ENCODE data around the gene CD247. TPM values are rescaled to one million over a fixed set of nuclear protein-coding genes. Genes with fewer than 3 reads are reported as not detected.

CD247 gene
- total RNA-seq (100 to 1,000 TPM; 340 to 341 TPM), polyA plus RNA-seq (100 to 1,000 TPM; 260 to 404 TPM)

DNA sequence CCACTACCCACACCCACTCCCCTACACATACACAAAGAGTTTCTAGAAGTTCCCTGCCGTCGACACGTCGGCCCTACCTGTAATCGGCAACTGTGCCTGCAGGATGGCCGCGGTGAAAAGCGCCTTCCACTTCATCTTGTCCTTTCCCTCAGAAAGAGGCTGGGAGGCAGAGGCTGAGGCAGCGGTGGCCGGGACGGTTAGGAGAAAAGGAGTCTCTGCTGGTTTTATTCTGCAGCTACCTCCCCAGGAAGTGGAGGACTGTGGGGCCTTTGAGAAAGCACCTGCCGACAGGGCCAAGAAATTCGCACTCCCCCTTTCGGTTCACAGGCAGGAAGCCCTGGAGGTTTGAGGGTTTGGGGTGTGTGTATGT, at the start of gene CD247:
TSS of gene CD247 (minus strand) at position 199 of the 370 bp plus-strand sequence. CDS start at position 135, 64 bp downstream.
- Histone ChIP-seq H3K4me1 (ENCODE audit: insufficient read depth, low read length) (peaks cover 44% of the 10 kb centered on the region), H3K9me3 (ENCODE audit: control insufficient read depth in 1 of 2, low read length in 2 of 2) (no peaks in the 10 kb centered on the region)
- peaks cover 20 to 64% (median 35%) of the 10 kb centered on the region in 4 donors for H3K4me1 Mint-ChIP-seq

DNA sequence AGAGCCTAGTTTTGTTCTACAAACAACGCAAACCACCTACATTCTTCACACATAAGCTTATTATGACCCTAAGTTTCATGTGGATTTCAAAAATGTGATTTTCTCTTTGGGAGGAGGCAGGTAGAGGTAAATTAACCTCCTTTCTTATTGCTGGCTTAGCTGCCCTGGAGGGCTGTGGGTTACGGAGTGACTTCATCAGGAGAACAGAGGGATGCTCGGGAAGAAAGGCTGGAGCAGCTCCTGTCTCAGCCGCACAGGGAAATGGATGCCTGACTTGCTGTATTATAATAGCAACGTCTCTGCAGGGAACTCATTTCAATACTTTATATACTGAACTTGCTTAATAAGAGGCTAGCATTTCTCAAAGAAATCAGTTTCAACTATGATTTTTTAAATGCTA, 49.3 kb upstream of the CD247 start:
- no peak overlapping the region for H3K4me3 Mint-ChIP-seq
- no peak for DNase-seq
- H3K4me1 ChIP-seq (ENCODE audit: insufficient read depth, low read length): no peaks in the 10 kb centered on the region
- H3K9me3 ChIP-seq (ENCODE audit: control insufficient read depth in 1 of 2, low read length in 2 of 2): no peaks in the 10 kb centered on the region
- H3K27ac Mint-ChIP-seq: no peak overlapping the region
- no peaks in the 10 kb centered on the region for H3K36me3 ChIP-seq (ENCODE audit: insufficient read depth, low read length)
- H3K9me3 Mint-ChIP-seq: peaks cover 0 to 3% (median 0%) of the 10 kb centered on the region in 8 donors
- no peaks in the 10 kb centered on the region for H3K27me3 ChIP-seq (ENCODE audit: insufficient read depth, low read length)
- H3K27ac ChIP-seq (ENCODE audit: low read depth, low read length): no peak overlapping the region
- POLR2A ChIA-PET (ENCODE audit: partially characterized antibody): interaction anchor here (0.7 kb wide), 1 partner anchor 145 kb away, joined by 6 read pairs; no protein-coding TSS in a partner anchor
- intact Hi-C loops (cut with micrococcal nuclease): no loop called here
- H3K4me3 ChIP-seq (ENCODE audit: low read length in 2 of 2): no peak overlapping the region
- H3K4me1 Mint-ChIP-seq: peaks cover 0 to 1% (median 0%) of the 10 kb centered on the region in 4 donors
- H3K36me3 Mint-ChIP-seq: no peaks in the 10 kb centered on the region
- peaks cover 3 to 11% of the 10 kb centered on the region in 2 donors for H3K27me3 Mint-ChIP-seq
- CTCF ChIA-PET (ENCODE audit: partially characterized antibody): interaction anchor here (1.6 to 3.6 kb wide), 2 partner anchors 10 to 14 kb away, joined by 3 to 15 read pairs; partner anchors contain the start of gene CREG1

More for the DNA sequence above, at the start of gene CD247:
- peak within 1 kb of the TSS; percentile 94 for H3K27ac ChIP-seq (ENCODE audit: low read depth, low read length)
- no peaks in the 10 kb centered on the region for H3K36me3 ChIP-seq (ENCODE audit: insufficient read depth, low read length)
- peak within 1 kb of the TSS; percentile 97 to 100 (median 99) for H3K27ac Mint-ChIP-seq
- ChIA-PET POLR2A (ENCODE audit: partially characterized antibody) (interaction anchor here (0.7 to 7.2 kb wide), 26 partner anchors 8 to 427 kb away, joined by 3 to 236 read pairs (median 8); partner anchors contain the start of genes CREG1, DCAF6, MPC2 and POU2F1), CTCF (ENCODE audit: partially characterized antibody) (interaction anchor here (0.7 to 8.3 kb wide), 30 partner anchors 10 to 451 kb away, joined by 3 to 146 read pairs (median 8); partner anchors contain the start of genes CREG1 and POU2F1)
- peak within 1 kb of the TSS; percentile 95 to 100 (median 99) for H3K4me3 Mint-ChIP-seq
- no peaks in the 10 kb centered on the region for H3K27me3 Mint-ChIP-seq
- peaks cover 28 to 49% of the 10 kb centered on the region in 2 donors for H3K36me3 Mint-ChIP-seq
- no peaks in the 10 kb centered on the region for H3K27me3 ChIP-seq (ENCODE audit: insufficient read depth, low read length)
- intact Hi-C loops (cut with micrococcal nuclease): loop anchor here (1.0 to 5.0 kb wide), 7 partner anchors 10 to 116 kb away; partner anchors contain the start of gene CREG1
- H3K9me3 Mint-ChIP-seq: no peaks in the 10 kb centered on the region
- H3K4me3 ChIP-seq (ENCODE audit: low read length in 2 of 2): peak within 1 kb of the TSS; percentile 82 to 83
- DNase-seq: peak; percentile 79 to 88 (median 82)

DNA sequence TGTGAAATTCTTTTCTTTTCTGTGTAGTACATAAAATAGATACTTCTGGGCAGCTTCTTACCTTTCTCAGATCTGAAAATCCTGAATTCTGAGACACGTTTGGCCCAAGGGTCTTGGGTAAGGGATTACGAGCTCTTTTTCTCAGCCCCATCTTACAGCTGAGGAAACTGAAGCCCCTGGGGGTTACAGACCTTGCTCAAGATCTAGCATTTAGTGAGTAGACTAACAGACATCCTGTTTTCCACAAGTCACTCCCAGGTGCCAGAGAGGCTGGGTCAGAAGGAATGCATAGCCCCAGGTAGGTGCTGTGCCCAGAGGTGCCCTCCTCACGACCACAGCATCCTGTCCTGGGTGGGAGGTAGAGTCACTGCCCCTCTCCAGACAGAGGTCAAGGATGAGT, 48.4 kb upstream of the CD247 start:
- no peaks in the 10 kb centered on the region for H3K36me3 Mint-ChIP-seq
- CTCF ChIA-PET (ENCODE audit: partially characterized antibody): interaction anchor here (3.6 kb wide), 1 partner anchor 9 kb away, joined by 15 read pairs; no protein-coding TSS in a partner anchor
- H3K27ac Mint-ChIP-seq: no peak overlapping the region
- Histone ChIP-seq H3K27me3 (ENCODE audit: insufficient read depth, low read length) (no peaks in the 10 kb centered on the region), H3K27ac (ENCODE audit: low read depth, low read length) (no peak overlapping the region), H3K4me1 (ENCODE audit: insufficient read depth, low read length) (no peaks in the 10 kb centered on the region), H3K36me3 (ENCODE audit: insufficient read depth, low read length) (no peaks in the 10 kb centered on the region), H3K9me3 (ENCODE audit: control insufficient read depth in 1 of 2, low read length in 2 of 2) (no peaks in the 10 kb centered on the region), H3K4me3 (ENCODE audit: low read length in 2 of 2) (no peak overlapping the region)
- no peak overlapping the region for H3K4me3 Mint-ChIP-seq
- peaks cover 2 to 7% of the 10 kb centered on the region in 2 donors for H3K27me3 Mint-ChIP-seq
- POLR2A ChIA-PET (ENCODE audit: partially characterized antibody): no interaction called here
- intact Hi-C loops (cut with micrococcal nuclease): no loop called here
- no peak for DNase-seq
- H3K4me1 Mint-ChIP-seq: peaks cover 0 to 1% (median 0%) of the 10 kb centered on the region in 4 donors
- H3K9me3 Mint-ChIP-seq: peaks cover 0 to 3% (median 0%) of the 10 kb centered on the region in 8 donors

DNA sequence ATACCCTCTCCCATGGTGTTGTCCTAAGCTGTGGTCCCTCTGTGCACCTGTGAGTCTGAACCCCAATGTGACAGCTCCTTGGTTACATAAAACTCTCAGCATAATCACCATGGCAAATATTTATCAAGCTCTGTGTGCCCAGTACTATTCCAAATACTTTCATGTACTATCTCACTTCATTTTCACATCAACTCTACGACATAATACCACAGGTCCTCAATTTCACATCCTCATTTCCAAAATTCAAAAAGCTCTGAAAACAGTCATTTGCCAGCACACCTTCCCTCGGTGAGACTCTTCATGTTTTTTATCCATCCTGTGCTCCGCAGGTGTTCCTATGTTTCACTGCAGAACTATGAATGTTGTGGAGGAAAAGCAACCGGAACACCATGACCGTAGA, 47.6 kb upstream of the CD247 start:
- peaks cover 0 to 1% (median 0%) of the 10 kb centered on the region in 4 donors for H3K4me1 Mint-ChIP-seq
- H3K27me3 Mint-ChIP-seq: peaks cover 1 to 7% of the 10 kb centered on the region in 2 donors
- Histone ChIP-seq H3K27ac (ENCODE audit: low read depth, low read length) (no peak overlapping the region), H3K36me3 (ENCODE audit: insufficient read depth, low read length) (no peaks in the 10 kb centered on the region), H3K27me3 (ENCODE audit: insufficient read depth, low read length) (no peaks in the 10 kb centered on the region), H3K4me3 (ENCODE audit: low read length in 2 of 2) (no peak overlapping the region), H3K4me1 (ENCODE audit: insufficient read depth, low read length) (no peaks in the 10 kb centered on the region), H3K9me3 (ENCODE audit: control insufficient read depth in 1 of 2, low read length in 2 of 2) (no peaks in the 10 kb centered on the region)
- no peak overlapping the region for H3K4me3 Mint-ChIP-seq
- no peaks in the 10 kb centered on the region for H3K36me3 Mint-ChIP-seq
- intact Hi-C loops (cut with micrococcal nuclease): no loop called here
- DNase-seq: no peak
- H3K27ac Mint-ChIP-seq: peak overlapping the region in 1 of 7 donors; percentile 27
- ChIA-PET CTCF (ENCODE audit: partially characterized antibody) (interaction anchor here (0.8 to 3.6 kb wide), 4 partner anchors 8 to 71 kb away, joined by 3 to 15 read pairs (median 5); partner anchors contain the start of gene CREG1), POLR2A (ENCODE audit: partially characterized antibody) (interaction anchor here (2.1 kb wide), 1 partner anchor 13 kb away, joined by 8 read pairs; the partner anchor contains the start of gene CREG1)
- peaks cover 0 to 3% (median 0%) of the 10 kb centered on the region in 8 donors for H3K9me3 Mint-ChIP-seq

DNA sequence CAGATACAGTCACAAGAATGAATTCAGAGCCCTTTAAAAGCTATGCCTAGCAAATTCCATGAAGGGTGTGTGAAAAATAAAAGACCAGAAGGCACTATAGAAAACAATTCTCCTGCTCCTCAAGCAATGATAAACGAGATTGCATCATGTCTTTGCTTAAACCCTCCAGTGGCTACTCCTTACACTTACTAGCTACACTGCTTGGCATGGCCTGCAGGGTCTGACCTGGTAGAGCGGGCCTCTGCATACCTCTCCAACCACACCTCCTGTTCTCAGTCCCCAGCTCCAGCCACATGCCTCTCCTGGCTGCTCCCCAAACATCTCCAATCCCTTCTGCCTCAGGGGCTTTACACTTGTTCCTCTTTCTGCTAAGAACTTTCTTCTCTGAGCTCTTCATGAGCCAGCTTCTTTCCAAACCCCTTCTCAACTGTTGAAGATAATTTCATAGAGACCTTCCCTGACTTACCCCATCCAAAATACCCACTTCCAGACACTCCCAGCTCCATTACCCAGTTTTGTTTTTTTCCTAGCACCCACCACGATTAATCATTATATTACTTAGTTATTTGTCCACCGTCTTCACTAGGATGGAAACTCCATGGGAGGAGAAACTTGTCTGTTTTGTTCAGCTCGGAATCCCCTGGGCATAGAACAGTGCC, 46.4 kb upstream of the CD247 start:
- Mint-ChIP-seq H3K4me3 (no peak overlapping the region), H3K36me3 (no peaks in the 10 kb centered on the region), H3K27ac (no peak overlapping the region), H3K9me3 (no peaks in the 10 kb centered on the region), H3K27me3 (peaks cover 0 to 1% of the 10 kb centered on the region in 2 donors), H3K4me1 (peaks cover 0 to 1% (median 0%) of the 10 kb centered on the region in 4 donors)
- ChIA-PET CTCF (ENCODE audit: partially characterized antibody) (interaction anchor here (0.9 to 2.9 kb wide), 8 partner anchors 8 to 123 kb away, joined by 3 to 13 read pairs (median 6); partner anchors contain the start of gene CREG1), POLR2A (ENCODE audit: partially characterized antibody) (interaction anchor here (2.1 kb wide), 1 partner anchor 11 kb away, joined by 8 read pairs; the partner anchor contains the start of gene CREG1)
- Histone ChIP-seq H3K27me3 (ENCODE audit: insufficient read depth, low read length) (no peaks in the 10 kb centered on the region), H3K4me3 (ENCODE audit: low read length in 2 of 2) (no peak overlapping the region), H3K4me1 (ENCODE audit: insufficient read depth, low read length) (no peaks in the 10 kb centered on the region), H3K27ac (ENCODE audit: low read depth, low read length) (no peak overlapping the region), H3K9me3 (ENCODE audit: control insufficient read depth in 1 of 2, low read length in 2 of 2) (no peaks in the 10 kb centered on the region), H3K36me3 (ENCODE audit: insufficient read depth, low read length) (no peaks in the 10 kb centered on the region)
- DNase-seq: no peak
- intact Hi-C loops (cut with micrococcal nuclease): no loop called here

DNA sequence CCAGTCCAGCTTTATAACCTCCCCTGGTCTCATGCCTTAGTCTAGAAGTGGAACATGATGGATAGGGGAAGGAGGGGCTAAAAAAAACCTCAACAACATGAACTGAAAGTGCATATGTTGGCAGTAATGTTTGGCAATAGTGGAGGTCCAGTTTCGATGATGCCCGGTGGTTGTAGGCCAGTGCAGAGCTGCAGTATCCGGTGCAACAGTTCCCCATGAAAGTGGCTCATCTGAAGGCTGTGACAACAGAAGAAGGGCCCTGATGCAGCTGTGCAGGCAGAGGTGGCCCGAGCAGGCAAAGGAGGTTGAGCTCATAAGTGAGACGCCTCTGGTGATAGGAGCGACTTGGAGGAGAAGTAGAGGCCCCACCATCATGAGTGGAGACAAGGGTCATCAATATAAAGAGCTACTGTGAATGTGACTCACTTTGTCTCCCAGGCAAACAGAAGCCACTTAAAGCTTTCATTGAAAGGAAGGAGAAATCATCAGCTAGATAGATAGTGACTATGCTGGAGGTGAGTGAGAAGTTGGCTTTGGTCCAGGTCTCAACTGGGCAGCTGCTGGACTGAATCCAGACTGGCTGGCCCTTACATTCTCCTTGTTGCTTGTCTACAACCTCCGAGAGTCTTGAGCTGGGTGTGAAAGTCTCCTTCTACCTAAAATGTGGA, 45.4 kb upstream of the CD247 start:
- no peaks in the 10 kb centered on the region for H3K4me1 ChIP-seq (ENCODE audit: insufficient read depth, low read length)
- H3K9me3 ChIP-seq (ENCODE audit: control insufficient read depth in 1 of 2, low read length in 2 of 2): no peaks in the 10 kb centered on the region
- DNase-seq: no peak
- no peak overlapping the region for H3K27ac ChIP-seq (ENCODE audit: low read depth, low read length)
- Mint-ChIP-seq H3K27me3 (peaks cover 0 to 1% of the 10 kb centered on the region in 2 donors), H3K4me1 (peaks cover 0 to 1% (median 0%) of the 10 kb centered on the region in 4 donors), H3K4me3 (no peak overlapping the region), H3K36me3 (no peaks in the 10 kb centered on the region), H3K9me3 (no peaks in the 10 kb centered on the region), H3K27ac (peak overlapping the region in 1 of 7 donors; percentile 42)
- H3K36me3 ChIP-seq (ENCODE audit: insufficient read depth, low read length): no peaks in the 10 kb centered on the region
- no peak overlapping the region for H3K4me3 ChIP-seq (ENCODE audit: low read length in 2 of 2)
- intact Hi-C loops (cut with micrococcal nuclease): no loop called here
- ChIA-PET CTCF (ENCODE audit: partially characterized antibody) (interaction anchor here (1.0 to 2.9 kb wide), 7 partner anchors 8 to 306 kb away, joined by 3 to 13 read pairs (median 6); partner anchors contain the start of gene CREG1), POLR2A (ENCODE audit: partially characterized antibody) (interaction anchor here (2.1 kb wide), 1 partner anchor 10 kb away, joined by 8 read pairs; the partner anchor contains the start of gene CREG1)
- H3K27me3 ChIP-seq (ENCODE audit: insufficient read depth, low read length): no peaks in the 10 kb centered on the region
